RPMI8226 (cell line): Measurements from ENCODE around the gene GAN.
"Not testable (repeated sequence)": the region's sequence is repeated elsewhere in the genome, so short reads cannot be mapped to it uniquely, and the experiment has no call there.

ENCODE experiments used
- DNase-seq: peaks from one replicate; pipeline ENCODE4 v3.0.0-alpha.2; 2015

Gene GAN

DNA sequence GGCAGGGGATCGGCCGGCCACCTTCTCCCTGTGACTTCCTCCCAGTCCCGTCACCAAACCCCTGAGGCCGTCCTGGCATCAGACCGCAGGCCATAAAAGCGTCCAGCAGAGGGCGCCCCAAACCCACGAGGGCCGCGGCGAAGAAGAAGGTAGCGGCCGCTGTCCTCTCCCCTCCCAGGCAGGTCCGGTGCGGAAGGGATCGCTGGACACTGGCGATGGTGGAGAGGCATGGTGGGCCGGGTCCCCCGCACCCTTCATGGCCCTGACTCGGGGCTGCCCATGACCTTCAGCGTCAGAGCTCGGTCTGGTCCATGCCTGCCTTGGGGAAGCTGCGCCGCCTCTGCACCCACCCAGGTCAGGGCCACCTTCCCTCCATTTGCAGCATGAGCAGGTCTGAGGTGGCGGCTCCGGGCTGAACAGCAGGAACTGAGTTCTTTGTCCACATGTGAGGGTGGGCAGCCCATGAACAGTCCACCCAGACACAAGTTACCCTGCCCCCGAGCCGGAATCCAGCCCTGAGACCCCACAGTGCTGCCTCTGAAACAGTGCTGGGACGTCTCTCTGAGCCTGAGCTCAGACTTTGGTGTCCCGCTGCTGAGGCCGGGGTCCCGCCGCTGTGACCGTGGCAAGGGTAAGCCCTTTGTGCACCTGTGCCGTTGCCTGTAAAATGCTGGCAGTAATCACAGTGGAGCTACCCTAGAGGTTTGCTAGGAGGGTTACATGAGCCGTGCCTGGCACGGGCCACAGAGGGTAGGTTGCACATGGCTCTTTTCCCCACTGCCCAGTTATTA is 89.0 kb downstream of the GAN start:
- peak; percentile 77 for DNase-seq

- not testable (repeated sequence) for DNase-seq
Observed at GRCh38 chr16:81405002-81405401, 90.2 kb downstream of the GAN start.

DNA sequence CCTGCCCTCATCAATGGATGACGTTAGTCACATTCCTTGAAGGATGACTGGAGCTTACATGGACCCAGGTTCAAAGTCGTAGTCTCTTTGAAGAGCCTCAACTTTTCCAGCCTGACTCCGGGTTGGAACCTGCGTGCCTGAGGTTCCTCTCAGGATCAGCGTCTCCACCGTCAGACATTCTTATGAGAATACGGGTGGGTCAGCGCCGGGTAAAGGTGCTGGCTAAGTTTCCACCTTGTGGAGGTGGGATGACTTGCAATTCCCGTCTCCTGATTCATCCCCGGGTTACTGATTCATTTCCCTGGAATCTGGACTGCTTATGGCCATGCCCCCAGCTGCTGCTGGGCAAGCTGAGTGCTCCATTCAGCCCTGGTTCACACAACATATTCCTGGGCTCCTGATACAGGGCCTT is 90.9 kb downstream of the GAN start:
- no peak for DNase-seq

DNA sequence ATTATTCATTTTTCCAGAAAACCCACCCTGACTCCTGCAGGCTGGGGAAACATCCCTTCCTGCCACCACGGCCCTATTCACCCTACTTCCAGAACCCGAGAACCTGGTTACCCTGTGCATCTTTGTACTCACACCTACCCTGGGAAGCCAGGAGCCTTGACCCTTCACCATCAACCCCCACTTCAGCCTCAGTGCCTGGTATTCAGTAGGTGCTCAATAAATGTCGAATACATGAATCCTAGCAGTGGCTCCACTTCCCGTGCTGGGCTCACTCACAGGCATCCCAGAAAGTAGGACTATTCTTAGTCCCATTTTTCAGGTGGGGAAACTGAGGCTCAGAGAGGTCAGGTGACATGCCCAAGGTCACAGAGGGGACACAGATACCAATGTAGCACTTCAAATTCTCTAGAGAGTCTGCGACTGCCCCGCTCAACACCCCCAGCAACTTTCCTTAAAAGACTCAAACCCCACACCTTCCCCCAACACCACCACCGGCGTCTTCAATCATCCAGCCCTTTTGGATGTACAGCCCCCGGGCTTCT is 93.7 kb downstream of the GAN start:
- DNase-seq: no peak

DNA sequence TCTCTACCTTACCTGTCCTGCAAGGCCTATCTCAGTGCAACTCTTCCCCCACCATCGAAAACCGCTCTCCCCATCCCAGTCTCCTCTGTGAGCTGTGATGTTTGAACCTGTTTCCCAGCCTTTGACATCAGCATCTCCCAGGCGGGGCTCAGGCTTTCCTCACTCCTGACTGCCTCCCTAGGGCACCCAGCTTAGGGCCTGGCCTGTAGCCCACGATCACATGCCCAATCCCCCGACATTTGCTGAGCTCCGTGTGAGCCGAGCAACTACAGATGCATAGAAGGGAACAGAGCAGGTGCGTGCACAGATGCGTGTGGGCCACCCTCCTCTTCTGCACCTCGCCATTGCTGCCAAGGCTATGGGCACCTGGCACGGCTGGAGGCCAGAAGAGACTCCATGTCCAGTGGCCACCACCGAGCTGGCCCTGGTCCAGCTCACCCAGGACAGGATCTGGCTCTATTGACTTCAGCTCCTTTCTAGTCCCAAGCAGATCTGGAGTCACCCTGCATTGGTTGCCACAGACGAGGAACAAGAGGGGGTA is 94.3 kb downstream of the GAN start:
- no peak for DNase-seq

DNA sequence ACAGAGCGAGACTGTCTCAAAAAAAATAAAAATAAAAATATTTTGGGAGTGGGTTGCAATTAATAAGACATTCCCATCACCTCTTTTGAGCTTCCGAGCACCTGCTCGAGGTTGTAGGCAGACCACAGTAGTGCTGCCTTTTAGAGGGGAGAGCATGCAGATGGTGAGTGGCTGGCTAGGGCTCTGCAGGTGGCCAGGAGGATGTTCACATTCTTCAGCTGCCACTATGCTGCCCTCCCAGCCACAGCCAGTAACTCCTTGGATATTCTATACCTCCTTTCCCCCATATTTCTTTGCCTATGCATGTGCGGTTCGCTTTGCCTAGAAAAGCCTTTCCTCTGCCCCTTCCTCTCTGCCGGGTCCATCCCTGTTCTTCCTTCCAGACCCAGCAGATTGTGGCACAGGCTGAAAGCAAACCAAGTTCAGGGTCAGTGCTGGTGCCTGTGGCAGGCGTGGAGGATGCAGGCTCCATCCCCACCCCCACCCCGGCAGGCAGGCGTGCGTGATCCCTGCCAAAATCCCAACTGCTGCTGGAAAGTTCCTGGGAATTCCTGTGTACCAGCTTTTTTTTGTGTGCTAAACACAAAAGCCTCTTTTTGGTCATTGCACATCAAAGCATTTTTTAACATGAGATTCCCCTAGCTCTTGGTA is 96.0 kb downstream of the GAN start:
- DNase-seq: no peak

DNA sequence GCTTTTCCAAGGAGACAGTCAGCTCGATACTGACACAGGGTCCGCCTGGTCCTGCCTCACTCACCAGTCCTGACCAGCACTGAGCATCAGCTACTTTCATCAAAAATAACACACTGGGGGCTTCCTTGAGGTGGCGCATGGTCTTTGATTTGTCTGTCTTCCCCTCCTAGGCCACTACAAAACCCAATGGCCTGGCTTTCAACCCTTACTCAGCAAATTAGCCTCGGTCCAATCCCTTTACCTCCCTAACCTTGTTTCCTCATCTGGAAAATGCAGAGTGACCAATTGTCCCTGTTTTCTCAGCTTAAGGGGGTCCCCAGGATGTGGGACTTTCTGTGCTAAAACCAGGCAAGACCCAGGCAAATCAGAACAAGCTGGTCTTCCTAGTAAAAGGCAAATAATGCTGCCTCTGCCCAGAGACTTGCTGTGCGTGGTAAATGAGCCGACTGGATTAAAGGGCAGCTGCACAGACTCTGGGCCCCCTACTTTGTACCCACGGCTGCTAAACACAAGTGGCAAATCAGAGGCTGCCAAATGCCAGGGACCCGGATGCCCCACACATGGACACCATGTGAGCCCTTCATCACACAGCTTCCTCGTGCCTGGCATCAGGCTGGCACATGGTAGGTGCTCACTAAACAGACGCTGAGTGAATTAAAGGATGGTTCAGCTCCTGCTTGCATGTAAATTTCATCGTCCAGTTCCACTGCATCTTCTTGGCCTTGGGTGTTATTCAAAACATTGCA is 98.7 kb downstream of the GAN start:
- no peak for DNase-seq

DNA sequence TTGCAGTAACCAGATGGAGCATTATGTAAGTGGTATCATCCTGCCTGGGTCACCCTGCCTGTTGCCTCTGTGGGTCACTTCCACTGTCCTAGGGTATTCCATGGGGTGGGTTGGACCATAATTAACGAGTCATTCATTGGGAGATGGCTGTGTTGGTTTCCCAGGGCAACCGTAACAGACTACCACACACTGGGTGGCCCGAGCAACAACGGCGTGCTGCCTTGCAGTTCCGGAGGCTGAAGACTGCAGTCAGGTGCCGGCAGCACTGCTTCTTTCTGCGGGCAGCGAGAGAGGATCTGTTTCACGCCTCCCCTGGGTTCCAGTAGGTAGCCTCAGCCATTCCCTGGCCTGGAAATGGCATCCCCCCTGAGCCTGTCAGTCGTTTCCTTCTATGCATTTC is 101.0 kb downstream of the GAN start:
- DNase-seq: no peak

GRCh38 chr16:81416749-81417148 is 102.0 kb downstream of the GAN start:
- DNase-seq: no peak

GRCh38 chr16:81417210-81417609 is 102.4 kb downstream of the GAN start:
- no peak for DNase-seq

- DNase-seq: no peak
Observed at GRCh38 chr16:81419806-81420205, 105.0 kb downstream of the GAN start.

DNA sequence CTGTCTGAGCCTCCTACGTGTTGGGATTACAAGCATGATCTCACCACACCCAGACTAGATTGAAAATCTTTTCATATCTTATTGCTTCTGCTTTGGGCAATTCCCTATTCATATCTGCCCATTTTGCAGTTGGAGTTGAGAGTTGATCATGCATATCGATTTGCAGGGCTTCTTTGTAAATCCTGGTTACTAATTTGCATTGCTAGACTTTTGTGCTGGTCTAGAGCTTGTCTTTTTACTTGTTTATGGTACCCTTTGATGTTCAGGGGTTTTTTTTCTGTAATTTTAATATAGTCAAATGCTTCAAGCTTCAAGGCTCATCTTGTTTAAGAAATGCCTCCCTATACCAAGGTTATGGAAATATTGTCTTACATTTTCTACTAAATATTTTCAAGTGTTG is 106.4 kb downstream of the GAN start:
- DNase-seq: no peak

- no peak for DNase-seq
Observed at GRCh38 chr16:81421536-81421935, 106.8 kb downstream of the GAN start.

GRCh38 chr16:81422153-81422552 is 107.4 kb downstream of the GAN start:
- not testable (repeated sequence) for DNase-seq

GRCh38 chr16:81424771-81425170 is 110.0 kb downstream of the GAN start:
- no peak for DNase-seq

DNA sequence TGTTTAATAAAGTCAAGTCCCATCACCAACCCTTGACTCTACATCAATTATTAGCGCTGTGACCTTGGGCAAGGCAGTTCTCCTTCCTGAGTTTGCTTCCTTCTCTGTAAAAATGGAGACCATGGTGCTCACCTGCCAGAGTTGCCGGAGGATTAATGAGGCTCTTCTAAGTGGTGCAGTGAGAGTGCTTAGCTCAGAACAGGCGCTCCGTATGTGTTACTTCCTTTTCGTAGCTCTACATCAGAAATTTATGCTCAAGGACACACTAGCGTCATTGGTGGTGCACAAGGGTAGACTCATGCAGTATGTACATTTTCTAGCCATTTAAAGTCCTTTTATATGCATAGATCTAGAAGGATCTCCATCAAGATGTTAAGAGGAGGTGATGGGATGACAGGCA is 112.5 kb downstream of the GAN start:
- no peak for DNase-seq

DNA sequence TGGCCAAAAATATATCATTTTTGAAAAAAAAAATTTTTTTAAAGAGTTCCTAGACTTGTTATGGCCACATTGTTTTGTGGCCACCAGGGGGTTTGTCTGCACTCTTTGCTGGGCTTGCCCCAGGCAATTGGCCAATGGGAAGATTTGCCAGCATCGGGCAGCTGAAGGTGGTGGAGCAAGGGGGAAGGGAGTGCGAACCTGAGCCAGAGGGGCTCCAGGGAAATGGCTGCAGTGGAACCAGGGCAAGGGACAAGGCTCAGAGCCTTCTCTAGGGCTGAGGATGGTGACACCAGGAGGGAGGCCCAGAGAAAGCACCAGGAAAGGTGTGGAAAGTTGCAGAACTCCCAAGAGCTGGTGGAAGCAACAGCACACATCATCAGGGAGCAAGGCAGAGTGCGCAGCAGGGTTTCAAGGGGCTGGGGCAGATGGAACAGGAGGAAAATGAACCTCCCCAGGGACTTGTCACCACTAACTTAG is 114.3 kb downstream of the GAN start:
- peak; percentile 67 for DNase-seq

GRCh38 chr16:81431554-81432353 is 117.0 kb downstream of the GAN start:
- DNase-seq: no peak

DNA sequence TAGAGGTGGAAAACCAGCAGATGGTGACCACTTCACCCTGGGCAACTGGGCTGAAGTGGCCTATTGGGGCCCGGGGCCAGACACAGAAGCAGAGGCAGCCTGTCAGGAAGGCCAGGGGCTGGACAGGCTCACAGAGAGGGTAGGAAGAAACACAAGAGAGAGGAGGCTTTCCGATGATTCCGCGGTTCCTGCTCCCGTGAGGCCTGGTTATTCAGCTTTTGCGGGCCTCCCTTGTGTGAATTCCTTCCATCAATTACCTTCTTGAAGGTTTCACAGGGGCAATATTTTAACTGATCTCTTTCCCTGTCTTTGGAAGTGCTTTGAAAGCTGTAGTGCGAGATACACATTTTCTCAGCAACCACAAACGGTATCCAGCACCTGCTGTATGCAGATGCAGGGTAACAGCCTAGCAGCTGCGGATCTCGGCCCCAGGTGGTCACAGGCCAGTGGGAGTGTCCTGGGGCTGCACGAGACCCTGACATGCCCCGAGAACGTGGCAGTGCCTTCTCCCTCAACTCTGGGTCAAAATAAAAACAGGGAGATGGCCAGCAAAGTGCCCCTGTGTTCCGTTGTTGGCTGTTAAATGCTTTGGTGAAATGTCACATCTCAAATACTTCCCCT is 118.3 kb downstream of the GAN start:
- peak; percentile 48 for DNase-seq

DNA sequence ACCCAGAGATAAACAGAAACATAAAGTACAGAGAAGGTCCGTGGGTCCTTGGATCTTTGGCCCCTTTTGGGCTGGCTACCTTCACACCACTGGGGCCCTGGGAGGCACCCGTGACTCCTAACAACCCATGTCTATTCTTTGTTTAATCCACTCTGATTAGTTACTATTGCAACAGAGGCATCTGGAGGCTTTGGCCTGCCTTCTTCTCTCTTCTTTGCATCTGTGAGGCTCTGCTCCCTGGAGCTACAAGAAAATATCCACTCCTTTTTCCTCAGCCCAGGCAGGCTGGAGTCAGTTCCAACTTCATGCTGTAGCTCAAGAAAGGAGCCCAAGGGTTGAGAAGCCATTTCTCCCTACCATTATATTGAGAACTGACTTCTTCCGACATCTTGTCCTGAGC is 120.3 kb downstream of the GAN start:
- DNase-seq: no peak

DNA sequence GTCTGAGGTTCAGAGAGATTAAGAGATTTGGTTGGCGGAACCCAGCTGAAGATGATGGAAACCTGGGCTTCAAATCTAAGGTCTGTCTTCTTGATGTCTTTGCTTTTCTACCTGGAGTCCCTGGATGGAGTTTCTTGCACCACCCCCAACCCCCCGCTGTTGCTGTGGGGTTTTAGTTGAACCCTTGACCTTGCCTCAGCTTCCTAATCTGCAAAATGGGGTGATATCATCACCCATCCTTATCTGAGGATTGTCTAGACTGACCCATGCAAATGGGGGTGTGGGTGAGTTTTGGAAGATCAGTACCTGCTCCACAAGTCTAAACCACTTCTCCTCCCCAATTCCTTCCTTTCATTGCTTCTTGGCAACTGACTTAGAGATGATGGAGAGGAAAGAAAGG is 120.8 kb downstream of the GAN start:
- no peak for DNase-seq

- DNase-seq: no peak
Observed at GRCh38 chr16:81436386-81436785, 121.6 kb downstream of the GAN start.
